ENCODE measurements around the gene SWAP70. TPM values are rescaled to one million over a fixed set of nuclear protein-coding genes. Genes with fewer than 3 reads are reported as not detected.
"Not testable (repeated sequence)": the region's sequence is repeated elsewhere in the genome, so short reads cannot be mapped to it uniquely, and the experiment has no call there.

SWAP70 gene
- total RNA-seq, 1 donor from 2014 or later: 59.5 TPM

DNA sequence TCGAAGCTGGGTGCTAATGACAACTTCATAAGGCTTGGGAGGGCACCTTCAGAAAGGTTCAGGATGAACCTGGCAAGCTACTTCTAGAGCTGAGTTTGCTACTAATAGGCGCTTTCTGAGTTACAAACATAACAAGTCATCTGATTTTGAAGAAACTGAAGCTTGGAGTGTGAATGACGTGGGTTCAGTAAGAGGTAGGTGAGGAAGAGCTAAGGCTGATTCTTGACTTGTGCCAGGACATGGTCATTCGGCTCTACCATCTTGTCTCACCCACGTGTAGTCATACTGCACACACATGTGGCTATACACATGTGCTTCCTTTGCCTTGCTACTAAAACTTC, 56.4 kb downstream of the SWAP70 start:
- DNase-seq (ENCODE audit: low read depth in 2 of 2): no peak

DNA sequence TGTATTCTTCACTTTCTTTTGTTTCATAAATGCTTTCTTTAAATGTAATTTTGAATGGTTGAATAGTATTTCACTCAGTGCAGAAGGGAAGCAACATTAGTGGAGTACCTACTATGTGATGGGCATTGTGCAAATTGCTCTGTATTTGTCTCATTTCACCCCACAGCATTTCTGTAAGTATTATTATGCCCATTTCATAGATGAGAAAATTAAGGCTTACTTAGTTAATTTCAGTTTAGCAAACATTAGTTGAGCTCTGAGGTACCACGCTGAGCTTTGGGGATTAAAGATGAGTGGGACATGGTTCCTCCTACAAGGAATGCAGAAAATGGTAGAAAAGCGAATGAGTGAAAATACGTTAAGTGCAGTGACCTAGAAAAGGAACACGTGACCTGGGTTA, 58.1 kb downstream of the SWAP70 start:
- DNase-seq (ENCODE audit: low read depth in 2 of 2): no peak

DNA sequence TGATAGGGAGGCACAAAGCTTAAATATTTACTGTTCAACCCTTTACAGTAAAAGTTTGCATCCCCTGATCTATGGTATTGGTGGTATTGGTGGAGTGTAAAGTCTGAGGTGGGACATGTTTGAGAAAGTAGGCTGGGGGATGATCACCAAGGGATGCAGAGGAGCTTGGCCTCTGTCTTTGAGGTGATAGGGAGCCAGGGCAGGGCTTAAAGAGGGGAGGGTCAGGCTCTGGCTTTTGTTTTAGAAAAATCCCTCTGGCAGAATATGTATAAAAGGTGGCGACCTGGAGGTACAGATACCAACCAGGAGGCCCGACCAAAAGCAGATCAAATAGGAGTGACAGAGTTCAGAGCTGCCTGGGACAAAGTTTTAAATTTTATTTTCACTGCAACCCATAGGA, 59.0 kb downstream of the SWAP70 start:
- no peak for DNase-seq (ENCODE audit: low read depth in 2 of 2)

DNA sequence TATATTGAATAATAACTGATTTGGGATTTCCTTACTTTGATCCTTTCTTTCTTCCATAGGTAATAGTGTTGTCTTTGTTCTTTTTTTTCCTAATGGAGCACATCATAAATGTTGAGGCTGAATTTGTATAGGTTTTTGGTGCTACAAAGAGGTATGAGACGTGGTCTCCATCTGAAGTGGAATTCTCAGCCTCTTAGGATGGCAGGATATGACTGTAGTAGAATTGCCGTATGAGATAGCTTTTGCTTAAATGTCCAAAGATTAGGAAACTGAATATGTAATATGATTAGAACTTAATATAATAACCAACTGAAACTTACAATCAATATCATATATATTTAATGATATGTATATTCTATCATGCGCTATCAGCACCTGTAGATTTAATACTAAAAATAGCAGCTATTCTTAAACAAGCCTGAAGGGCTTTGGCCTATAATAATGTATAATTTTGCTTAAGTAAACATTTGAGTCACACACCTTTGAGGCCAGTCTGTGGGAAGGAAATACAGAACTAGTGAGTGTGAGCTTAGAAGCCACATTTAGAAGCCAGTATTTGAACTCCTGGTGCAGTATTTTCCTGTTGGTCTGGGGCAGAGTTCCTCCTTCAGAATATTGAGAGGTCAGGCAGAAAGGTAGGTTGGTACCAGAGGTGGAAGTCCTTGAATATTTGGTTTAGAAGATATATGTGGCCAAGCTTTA, 62.6 kb downstream of the SWAP70 start:
- peak; percentile 63 to 86 for DNase-seq (ENCODE audit: low read depth in 2 of 2)

DNA sequence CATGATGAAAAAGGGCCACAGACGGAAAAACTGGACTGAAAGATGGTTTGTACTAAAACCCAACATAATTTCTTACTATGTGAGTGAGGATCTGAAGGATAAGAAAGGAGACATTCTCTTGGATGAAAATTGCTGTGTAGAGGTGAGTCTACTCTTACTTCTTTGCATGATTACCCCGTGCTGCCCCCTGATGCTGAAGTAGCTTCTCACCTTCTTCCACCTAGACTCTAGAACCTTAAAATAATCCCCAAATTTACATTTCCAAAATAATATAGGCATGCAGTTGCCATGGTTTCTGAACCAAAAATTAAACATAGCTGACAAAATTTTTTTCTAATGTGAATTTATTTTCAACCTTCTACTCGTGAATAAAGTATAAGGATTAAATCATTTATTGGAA, 64.2 kb downstream of the SWAP70 start:
- no peak for DNase-seq (ENCODE audit: low read depth in 2 of 2)

DNA sequence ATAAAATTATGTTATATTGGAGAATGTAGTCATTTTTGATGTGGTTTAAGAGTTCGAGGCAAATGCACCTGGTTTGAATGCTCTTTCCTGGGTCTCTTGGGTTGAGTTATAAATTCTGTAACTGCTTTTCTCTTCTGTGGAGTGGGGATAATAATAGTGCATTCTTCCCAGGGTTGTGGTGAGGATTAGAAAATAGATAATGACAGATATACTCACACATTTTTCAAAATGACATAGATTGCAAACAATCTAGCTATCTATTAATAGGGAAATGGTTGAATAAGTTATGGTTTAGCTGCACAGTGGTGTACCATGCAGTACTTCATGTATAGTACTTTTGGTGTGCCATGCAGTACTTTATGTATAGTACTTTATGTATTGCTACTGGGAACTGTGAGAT, 67.4 kb downstream of the SWAP70 start:
- DNase-seq (ENCODE audit: low read depth in 2 of 2): no peak

DNA sequence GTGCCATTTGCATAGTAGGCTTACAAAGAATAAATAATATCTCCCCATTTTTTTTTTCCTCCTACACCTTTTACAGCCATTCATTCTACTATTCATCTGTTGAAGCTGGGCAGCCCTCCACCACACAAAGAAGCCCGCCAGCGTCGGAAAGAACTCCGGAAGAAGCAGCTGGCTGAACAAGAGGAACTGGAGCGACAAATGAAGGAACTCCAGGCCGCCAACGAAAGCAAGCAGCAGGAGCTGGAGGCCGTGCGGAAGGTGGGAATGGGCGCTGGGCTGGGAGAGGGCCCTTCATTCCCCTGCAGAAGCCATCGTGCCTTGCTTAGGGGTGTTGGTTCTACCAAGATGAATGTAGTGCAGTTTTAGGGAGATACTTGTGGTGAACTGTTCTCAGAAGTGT, 68.6 kb downstream of the SWAP70 start:
- DNase-seq (ENCODE audit: low read depth in 2 of 2): no peak

DNA sequence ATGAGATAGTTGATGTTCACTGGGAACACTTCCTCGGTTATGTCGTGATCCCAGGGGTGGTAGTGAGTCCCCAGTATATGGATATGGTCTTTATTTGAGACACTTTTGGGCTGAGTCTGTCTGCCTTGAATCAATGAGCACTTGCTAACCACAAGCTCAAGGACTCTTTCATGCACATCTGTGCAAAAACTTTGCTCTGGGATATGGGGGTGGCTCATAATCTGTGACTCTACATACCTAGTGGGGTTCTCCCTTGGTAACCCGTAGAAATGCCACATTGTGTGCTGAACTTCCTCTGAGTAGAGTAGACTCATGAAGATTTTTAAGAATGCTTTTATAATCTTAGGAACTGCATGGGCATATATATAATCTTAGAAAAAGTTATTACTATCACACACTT, 69.3 kb downstream of the SWAP70 start:
- DNase-seq (ENCODE audit: low read depth in 2 of 2): no peak

DNA sequence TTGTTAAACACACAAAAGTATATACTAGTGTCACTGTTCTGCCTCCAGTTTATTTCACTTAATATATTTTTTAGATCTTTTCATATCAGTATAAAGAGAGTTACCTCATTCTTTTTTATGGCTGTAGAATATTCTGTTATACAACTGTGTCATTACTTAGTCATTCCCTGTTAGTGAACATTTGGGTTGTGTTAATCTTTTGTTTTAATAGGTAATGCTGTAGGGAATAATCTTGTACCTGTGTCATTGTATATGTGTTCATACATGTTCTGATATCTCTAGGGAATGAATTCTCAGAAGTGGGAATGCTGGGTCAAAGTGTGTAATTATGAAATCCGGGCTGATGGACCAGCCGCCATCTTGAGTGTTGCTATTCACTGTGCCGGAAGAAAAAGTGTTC, 71.4 kb downstream of the SWAP70 start:
- no peak for DNase-seq (ENCODE audit: low read depth in 2 of 2)

DNA sequence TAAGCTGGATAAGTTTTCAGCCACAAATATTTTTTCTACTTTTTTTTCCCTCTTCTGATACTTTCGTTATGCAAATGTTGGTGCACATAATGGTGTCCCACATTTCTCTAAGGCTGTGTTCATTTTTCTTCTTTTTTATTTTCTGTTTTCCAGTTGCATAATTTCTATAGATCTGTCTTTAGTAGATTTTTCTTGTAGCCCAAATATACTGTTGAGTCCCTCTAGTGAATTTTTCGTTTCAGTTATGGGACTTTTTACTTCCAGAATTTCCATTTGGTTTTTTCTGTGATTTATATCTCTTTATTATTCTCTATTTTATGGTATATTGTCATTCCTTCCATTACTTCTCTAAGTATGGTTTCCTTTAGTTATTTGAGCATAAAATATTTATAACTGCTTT, 72.0 kb downstream of the SWAP70 start:
- no peak for DNase-seq (ENCODE audit: low read depth in 2 of 2)

DNA sequence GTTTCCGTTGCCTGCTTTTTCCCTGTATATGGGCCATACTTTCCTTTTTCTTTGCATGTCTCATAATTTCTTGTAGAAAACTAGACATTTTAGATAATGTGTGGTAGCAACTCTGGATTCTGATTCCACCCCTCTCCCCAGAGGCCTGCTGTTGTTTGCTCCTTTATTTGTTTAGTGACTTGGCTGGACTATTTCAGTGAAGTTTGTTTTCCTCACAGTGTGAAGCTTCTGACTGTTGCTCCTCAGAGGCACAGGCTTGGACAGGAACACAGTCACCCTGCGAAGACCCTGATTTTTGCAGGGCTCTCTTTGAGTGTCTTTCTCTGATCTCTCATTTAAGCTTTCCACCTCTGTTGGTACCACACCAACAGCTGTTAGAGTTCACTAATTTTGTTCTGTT, 72.5 kb downstream of the SWAP70 start:
- no peak for DNase-seq (ENCODE audit: low read depth in 2 of 2)

DNA sequence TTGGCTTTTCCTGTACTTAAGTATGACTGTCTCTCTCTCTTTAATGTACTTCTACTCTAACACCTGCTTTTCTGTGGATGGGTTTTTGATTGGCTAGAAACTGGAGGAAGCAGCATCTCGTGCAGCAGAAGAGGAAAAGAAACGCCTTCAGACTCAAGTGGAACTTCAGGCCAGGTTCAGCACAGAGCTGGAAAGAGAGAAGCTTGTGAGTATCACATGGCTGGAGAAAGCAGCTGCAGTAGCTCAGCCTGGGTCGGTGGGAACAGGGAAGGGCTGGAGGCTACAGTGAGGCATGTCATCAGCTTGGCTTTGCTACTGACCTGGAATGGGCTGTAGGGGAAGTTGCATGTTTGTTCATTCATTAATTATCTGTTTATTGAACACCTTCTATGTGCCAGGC, 74.2 kb downstream of the SWAP70 start:
- peak in 1 of 2 donors; percentile 35 for DNase-seq (ENCODE audit: low read depth in 2 of 2)

DNA sequence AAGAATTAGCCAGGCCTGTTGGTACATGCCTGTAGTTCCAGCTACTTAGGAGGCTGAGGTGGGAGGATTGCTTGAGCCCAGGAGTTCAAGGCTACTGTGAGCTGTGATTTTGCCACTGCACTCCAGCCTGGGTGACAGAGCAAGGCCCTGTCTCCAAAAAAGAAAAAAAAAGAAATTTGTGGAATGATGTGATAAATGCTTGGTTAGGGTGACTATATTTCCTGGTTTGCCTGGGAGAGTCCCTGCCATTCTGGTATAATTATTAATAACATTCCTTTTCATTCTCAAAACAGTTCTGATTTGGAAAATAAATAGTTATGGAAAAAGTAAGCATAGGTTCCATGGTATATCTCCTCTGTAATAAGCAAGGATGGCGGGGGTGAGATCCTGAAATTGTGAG, 74.8 kb downstream of the SWAP70 start:
- no peak for DNase-seq (ENCODE audit: low read depth in 2 of 2)

DNA sequence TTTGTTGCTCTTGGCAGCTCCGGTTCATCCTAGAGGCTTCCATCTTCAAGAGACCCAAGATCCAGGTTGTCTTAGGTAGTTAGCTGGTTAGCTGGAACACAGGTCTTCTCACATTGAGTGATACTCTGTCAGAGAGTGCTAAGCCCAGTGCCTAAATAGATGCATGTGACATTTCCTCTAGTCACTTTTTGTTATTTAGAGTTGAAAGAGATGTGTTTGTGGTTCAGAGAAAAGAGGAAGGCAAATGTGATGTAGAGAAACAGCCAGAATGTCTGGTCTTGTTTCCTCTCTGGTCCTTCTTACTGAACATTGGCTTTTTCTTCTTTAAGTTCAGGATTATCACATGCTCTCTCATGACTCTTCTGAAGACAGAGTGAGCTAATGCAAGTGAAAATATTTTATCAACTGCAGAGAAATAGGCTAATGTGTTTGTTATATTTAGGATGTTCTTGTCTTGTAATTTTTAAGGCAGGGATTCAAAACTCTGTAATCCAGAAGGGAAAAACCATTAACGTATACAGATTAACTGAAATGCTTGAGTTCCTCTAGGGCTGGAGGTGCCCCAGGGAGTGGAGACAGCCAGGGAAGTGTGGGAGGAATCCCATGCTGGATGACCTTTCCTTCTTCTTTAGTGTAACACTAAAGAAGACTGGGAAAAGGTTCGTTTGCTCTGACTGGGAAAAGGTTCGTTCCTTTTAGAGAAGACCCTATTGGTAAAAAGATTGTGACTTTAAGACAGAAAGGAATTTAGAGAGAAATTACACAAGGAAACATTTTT, 75.4 kb downstream of the SWAP70 start:
- no peak for DNase-seq (ENCODE audit: low read depth in 2 of 2)

DNA sequence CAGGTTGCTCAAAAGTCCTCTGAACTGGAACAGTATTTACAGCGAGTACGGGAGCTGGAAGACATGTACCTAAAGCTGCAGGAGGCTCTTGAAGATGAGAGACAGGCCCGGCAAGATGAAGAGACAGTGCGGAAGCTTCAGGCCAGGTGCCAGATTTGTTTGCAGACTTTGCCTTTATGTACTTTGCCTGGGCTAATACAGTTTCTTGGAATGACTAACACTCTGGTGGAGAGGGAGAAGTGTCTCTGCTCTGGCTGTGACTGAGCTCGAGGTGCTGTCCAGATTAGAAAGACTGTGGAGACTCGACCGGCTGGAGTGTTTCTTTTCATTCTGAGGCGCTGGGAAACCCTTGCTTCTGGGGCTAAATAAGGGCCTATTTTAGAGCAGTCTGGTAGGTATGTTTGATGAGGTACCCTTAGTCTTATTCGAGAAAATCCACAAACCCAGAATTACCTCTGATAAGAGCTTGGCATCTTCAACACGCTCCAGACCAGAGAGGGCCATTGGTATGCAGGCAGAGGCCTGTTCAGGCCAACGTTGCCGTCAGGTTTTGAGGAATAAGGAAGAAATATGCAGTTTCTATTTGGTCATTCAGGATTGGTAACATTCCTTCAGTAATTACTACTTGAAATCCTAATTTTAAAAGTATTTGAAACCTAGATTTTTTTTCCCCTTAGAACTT, 76.5 kb downstream of the SWAP70 start:
- no peak for DNase-seq (ENCODE audit: low read depth in 2 of 2)

DNA sequence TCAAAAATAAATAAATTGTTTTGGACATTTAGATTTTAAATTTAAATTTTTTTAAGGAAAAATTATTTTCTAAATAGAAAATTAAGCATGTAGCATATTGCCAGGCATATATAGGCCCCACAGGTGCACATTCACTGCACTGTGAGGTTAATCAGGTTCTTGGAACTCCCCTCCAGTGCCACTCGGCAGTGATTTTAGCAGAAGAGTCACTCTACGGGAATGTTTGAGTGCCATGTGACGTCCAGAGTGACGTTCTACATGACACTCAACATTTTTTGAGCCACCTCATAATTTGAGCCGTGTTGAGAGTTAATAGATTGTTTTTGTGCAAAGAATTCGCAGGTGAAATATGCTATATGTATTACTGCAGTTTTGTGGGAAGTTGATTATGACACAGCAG, 77.4 kb downstream of the SWAP70 start:
- no peak for DNase-seq (ENCODE audit: low read depth in 2 of 2)

DNA sequence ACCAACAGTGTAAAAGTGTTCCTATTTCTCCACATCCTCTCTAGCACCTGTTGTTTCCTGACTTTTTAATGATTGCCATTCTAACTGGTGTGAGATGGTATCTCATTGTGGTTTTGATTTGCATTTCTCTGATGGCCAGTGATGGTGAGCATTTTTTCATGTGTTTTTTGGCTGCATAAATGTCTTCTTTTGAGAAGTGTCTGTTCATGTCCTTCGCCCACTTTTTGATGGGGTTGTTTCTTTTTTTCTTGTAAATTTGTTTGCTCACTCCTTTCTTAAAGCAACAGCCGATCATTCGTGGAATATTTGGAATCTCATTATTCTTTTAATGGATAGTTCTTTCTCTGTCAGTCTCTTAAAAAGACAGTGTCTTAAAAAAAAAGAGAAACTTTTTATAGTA, 79.6 kb downstream of the SWAP70 start:
- DNase-seq (ENCODE audit: low read depth in 2 of 2): not testable (repeated sequence)

DNA sequence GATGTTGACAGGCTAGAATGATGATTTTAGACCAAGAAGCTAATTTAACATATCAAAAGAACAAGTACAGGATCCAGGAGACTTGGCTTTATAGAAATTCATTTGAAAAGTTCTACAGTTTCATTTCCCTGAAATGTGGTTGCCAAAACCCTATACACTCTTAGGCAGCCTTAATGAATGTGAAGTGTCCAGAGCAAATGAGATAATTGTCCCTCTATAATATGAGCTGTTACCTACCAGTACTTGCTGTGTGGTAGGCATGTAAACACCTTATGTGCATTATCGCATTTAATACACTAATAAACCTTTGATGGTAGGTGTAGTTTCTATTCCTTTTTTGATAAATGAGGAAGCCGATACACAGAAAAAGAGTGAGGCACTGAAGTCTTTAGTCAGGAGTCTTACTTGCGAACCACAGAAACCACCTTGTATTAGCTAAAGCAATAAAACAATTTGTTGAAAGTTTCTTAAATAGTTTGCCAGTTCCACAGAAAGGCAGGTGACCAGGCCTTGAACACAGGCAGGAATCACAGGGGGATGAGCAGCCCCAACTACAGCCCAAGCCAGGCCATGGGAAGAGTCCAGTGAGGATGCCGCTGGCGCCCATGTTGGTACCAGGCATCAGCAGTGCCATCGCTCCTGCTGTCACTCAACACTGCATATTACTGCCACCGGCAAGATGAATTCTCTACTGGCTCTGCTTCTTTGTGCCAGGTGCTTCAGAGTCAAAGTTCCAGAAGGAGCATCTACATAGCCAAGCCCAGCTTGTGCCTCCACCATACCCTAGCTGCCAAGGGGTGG, 81.7 kb downstream of the SWAP70 start:
- DNase-seq (ENCODE audit: low read depth in 2 of 2): no peak

DNA sequence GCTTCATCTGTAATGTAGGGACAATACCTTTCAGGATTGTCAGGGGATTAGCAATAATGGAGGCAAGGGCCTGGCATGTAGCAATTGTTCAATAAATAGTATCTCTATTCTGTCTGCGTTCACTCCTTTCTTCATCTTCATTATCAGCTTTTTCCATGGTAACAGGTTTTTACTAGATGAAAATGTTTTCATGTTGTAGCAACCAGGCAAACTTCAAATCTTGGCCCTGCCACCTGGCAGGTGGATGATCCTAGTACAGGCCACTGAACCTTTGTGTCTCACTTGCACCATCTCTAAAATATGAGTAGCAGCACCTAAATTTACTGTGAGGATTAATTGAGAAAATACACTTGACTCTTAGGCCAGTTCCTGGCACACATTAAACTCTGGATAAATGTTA, 83.4 kb downstream of the SWAP70 start:
- DNase-seq (ENCODE audit: low read depth in 2 of 2): no peak

DNA sequence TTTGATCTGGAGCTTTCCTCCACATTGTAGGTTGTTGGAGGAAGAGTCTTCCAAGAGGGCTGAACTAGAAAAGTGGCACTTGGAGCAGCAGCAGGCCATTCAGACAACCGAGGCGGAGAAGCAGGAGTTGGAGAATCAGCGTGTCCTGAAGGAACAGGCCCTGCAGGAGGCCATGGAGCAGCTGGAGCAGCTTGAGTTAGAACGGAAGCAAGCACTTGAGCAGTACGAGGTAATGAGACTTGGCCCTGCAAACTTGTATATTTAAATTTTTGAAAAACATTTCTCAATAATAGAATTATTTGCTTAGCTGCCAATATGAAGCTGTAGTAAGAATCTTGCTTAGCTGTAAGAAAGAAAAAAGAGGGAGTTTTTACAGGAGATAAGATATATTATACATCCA, 84.0 kb downstream of the SWAP70 start:
- no peak for DNase-seq (ENCODE audit: low read depth in 2 of 2)

DNA sequence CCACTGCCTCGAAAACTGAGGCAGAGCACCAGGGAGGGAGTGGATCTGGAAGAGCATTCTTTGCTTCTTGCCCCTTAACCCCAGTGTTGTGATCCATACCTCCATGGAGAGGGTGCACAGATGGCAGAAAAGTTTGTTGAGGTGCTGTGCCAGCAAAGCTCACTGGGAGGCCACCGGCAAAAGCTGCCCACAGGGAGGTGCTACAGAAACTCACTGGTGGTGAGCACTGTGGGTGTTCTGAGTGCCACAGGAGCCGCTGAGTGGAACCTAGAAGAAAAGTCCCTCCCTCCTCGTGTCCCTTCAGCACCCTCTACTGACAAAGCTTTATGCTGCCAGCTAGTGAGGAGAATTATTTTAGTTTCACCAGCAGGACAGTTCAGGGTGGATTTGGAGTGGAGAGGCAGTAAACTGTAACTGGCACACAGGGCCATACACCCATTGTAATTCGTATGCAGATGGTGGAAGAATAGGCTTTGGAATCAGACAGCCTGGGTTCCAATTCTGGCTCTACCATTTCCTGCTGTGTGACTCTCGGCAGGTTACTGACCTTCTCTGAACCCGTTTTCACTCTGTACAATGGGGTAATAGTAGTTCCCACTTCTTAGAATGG, 84.6 kb downstream of the SWAP70 start:
- peak; percentile 85 to 87 for DNase-seq (ENCODE audit: low read depth in 2 of 2)

DNA sequence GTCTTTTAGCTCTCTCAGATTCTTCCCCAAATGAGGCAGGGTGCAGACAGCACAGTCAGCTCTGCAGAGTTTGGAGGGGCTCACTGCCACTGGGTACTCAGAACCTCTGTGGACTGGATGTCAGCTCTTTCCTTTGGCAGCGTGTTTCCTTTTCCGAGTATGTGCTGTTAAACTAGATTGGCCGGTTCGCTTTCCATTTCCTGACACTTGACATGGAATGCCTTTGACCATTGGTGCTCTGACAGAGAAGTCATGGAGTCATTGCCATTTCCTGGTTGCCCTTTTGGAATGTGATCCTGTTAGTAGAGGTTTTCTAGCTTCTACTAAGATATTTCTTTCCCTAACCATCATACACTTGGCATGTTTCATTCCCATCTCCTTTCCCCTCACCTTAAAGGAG, 86.7 kb downstream of the SWAP70 start:
- peak; percentile 46 to 59 for DNase-seq (ENCODE audit: low read depth in 2 of 2)

All from lung microvascular endothelial cell (primary cell).